COLO668 (cell line): Measurements from ENCODE around the gene EDC3.

Experiments used
- DNase-seq: peaks from one replicate; lab custom pipeline; 2025; ENCODE audit not compliant: unreplicated experiment; lab: John Stamatoyannopoulos, UW

EDC3 gene

DNA sequence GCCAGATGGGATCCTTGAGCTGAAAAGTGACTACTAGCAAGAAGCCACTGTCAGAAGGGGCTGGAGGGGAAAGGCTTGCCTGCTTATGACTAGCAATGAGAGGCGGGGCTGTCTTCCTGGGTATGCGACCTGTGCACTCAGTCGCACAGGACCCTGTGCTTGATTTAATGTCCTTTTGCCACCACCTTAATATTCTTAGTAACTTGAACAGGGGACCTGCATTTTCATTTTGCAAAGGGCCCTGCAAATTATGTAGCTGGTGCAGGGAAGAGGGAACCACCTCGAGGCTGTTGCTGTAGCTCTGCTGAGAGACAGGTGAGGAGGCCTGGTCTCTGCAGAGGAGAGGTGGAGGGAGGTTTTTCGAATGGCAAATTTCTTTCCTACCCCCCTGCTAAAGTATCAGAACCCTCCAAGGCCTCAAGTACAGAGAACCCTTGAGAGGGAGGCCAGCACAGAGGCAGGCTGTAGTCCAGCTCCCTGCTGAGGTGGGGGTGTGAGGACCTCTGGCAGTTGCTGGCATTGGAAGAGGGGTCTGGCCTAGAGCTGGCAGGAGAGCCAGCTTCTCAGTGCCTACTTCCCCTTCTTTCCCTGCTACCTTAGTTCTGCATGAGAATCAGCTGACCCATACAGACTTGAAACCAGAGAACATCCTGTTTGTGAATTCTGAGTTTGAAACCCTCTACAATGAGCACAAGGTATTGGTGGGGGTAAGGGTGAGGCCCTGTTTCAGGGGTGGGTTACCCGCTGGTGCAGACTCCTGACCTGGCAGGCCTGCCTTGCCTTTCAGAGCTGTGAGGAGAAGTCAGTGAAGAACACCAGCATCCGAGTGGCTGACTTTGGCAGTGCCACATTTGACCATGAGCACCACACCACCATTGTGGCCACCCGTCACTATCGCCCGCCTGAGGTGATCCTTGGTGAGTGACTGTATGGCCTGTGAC lies 68.8 kb downstream of the EDC3 start:
- no peak for DNase-seq

DNA sequence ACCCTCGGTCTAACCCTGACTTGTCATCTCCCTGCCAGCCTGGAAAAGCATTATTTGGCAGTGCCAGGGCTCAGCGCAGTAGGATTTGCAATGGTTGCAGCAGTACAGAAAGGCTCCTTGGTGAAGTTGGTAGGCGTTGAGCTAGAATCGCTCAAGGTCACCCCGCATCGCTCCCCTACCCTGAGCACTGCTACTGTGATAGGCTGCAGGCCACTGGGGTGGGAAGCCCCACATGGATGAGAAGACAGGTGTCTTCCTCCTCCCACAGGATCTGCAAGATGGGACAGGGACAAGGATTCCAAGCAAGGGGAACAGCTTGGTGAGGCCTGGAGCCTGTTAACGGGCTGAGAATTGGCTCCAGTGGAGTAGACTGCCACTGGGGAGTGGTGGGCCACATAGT lies 69.5 kb downstream of the EDC3 start:
- no peak for DNase-seq

DNA sequence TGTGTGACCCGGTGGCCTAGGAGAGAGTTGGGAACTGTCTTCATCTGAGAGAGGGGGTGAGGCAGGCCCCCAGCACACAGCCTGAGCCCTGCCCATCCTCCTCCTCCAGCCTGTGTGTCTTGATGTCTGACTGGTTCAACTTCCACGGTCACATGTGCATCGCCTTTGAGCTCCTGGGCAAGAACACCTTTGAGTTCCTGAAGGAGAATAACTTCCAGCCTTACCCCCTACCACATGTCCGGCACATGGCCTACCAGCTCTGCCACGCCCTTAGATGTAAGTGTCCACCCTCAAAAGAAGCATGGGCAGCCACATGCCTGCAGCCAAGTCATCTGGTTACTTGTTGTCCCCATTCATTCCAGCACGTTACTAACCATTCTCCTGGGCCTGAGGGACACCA lies 70.1 kb downstream of the EDC3 start:
- DNase-seq, result no peak

DNA sequence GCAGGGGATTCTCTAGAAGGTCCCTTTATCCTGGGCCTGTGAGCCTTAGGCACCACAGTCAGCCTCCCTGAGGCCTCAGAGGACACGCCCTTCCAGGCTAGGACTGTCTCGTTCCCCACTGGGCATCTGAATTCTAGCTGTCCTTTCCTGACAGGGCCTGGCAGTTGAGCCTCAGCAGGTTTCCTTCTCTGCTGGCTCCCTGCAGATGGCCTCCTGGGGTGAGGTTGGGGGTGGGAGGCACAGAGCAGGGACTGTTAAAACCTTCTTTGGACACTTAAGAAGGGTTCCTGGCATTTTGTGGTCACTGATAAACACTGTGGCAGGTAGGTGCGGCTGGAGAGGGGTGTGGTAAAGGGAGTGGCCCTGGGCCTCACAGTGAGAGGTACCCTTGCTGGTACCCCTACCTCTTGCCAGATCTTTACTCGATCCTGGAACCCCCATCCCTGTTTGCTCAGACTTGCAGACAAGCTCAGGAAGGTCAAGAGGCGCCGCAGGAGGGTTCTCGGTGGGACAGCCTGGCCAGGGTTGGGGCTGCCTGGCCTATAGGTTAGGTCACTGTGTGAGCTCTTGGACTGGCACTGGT lies 71.7 kb downstream of the EDC3 start:
- DNase-seq, result no peak

DNA sequence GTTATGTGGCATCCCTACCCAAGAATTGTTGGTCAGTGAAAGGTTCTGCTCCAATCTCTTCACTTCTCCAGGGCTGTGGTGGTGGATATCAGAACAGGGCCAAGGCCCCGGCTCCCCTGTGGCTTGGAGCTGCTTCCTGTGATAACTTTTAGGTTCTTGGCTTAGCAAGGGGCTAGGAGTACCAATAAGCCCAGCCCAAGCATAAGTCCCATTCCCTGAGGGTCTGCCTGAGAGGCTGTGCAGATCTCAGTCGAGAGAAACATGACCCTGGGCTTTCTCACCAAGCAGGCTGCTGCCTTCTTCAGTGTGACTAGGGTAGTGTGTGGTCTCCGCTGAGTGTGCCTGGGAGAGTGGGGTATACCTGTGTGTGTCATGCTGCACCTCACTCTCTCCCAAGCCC lies 73.1 kb downstream of the EDC3 start:
- no peak for DNase-seq

DNA sequence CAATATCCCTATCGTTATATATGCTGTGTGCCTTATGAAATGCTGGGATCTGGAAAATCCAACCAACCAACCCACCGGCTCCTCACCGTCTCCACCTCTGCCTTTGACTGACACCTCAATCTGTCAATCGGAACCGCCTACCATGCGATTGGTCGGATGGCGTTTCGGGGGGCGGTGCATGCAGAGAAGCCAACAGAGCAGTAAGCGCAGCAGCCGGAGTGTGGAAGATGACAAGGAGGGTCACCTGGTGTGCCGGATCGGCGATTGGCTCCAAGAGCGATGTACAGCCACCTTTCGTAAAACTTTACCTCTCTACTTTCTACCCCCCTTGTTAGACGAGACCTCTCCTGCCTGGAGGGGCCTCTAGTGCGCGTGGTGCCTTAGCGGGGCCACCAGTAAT lies 73.9 kb downstream of the EDC3 start:
- DNase-seq, result no peak

DNA sequence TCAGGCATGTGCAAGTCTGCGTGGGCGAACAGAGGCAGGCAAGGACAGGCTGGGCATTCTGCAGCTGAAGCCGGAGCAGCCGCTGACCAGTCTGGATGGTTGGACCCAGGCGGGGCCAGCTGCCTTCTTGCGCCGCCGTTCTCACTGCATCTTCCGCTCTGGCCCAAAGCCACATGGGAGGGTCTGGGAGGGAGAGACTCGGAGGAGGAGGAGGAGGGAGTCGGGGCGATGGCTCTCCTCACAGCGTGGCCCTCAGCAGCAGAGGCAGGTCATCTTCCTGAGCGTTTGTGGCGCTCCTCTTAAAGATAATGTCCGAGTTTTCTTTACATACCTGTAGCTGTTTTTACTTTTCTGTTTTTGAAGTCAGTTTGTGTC lies 74.3 kb downstream of the EDC3 start:
- no peak for DNase-seq

DNA sequence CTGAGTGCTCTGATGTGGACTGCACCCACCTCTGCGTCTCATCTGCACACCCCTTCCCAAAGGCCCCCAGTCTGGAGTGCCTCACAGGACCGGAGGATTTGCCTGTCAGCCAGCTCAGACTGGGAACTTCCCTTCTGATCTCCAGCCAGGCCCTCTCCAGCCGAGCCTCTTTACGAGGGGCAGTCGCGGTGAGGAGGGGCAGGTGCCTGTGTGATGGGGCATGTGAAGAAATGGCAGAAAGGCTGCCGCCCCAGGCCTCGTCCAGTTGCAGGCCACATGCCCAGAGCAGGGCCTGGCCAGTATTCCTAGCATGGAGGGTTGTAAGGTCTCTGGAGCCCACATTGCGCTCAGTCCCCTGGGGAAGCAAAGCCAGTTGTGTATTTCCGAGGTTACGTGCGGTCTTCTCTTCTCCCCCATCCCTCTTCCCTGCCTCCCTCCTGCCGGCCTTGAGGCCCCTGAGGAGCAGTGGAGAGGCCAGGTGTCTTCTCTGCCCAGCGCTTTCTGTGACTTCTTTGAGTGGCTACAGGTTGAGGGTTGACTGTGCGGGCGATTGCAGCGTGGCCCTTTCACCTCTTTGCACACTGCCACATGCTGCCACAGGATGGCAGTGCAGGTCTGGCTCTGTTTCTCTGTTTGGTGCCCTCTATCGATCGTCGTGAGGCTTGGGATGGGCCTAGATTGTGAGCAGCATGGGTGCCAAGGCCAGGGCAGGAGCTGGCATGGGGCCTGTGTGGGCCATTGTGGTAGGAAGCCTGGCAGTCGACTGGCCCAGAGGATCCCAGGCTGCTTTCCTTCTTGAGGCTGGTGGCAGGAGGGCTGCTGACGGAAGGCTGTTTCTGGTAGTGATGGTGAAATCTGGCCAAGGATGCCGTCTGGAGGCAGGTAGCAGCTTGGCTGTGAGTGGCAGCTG lies 74.9 kb downstream of the EDC3 start:
- peak; percentile 61 for DNase-seq

DNA sequence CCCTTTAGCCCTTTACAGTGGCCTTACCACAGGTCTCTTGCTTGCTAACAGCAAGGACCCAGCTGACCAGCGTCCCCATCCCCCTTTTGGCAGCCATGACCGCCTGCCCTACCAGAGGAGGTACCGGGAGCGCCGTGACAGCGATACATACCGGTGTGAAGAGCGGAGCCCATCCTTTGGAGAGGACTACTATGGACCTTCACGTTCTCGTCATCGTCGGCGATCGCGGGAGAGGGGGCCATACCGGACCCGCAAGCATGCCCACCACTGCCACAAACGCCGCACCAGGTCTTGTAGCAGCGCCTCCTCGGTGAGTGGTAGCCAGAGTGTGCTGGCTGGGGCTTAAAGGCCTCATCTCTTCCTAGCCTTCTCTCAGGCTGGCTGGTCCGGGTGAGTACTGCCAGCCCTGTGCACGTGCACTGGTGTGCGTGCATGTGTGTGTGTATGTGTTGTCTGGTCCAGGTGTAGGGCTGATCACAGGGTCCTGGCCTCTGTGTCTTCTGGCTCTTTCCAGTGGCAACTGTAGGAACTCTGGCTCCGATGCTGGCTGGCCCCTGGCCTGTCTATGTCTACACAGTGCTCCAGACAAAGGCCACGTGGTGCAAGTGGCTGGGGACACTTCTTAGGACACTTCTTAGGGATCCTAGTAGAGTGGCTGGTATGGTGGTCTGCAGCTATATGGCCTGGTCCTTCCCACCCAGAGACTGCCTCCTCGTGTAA lies 75.7 kb downstream of the EDC3 start:
- no peak for DNase-seq

DNA sequence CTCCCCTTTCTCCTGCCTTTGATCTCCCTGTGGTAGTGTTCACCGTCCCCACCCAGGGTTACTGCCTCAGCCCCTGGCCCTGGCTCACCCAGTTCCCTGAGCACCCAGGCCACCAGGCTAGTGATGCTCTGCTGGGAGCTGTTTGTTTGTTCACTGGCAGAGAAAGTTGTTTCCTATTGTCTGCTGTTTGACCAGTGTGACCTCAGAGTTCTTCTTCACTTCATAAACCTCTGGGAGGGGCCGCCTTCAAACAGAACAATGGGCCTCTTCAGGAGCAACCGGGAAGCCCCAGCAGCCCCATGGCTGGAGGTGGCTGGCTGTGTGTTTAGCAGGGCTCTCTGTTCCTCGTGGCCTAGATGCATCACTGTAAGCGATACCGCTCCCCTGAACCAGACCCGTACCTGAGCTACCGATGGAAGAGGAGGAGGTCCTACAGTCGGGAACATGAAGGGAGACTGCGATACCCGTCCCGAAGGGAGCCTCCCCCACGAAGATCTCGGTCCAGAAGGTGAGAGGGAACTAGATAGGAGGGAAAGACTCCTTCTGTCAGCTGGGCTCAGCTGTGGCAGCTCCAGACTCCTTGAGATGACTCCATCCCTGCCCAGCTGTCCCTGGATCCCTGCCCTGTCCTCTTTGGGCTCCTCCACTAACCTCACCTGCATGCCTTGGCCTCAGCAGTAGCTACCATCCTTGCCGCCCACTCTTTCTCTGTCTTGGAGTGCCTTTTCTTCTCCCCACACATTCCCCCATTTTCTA lies 76.8 kb downstream of the EDC3 start:
- peak; percentile 40 for DNase-seq

DNA sequence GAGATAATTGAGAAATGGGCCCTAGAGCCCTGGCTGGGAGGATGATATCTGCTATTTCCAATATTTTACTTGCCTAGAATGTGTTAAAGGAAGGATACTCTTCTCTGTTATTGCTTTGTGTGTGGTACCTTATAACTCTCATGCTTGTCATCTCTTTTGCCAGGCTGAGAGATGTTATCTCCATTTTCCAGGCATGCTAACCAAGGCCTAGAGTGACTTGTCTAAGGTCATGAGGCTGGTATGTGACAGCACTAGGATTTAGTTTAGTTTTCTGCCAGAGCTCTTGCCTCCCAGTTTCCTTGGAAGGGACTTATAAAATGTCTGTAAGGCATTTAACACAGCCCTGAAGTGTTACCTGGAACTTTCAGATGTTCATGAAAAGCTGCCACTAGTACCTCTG lies 78.8 kb downstream of the EDC3 start:
- no peak for DNase-seq

DNA sequence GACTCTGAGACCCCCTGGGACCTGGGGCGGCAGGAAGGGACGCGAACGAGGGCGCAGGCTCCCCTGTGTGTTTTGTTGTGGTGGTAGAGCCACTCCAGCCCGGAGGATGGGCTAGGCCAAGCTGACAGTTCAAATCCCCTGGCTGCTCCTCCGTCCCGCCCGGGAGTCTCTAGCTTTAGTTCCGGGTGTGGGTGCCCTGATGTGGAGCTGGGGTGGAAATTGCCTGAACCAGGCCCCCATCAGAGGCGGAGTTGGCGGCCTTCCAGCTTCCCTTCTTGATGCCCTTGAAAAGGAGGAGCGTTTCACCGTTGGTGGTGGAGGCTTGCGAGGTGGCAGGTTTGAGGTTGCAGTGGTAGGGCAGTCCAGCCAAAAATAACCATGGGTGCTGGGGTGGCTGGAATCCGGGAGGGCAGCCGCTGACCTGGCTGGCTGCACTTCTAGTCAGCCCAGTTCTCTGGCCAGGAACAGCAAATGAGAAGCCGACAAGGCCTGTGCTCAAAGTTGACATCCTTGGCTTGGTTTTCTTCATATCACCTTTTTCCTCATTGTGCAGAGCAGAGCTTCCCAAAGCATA lies 79.4 kb downstream of the EDC3 start:
- peak; percentile 73 for DNase-seq

DNA sequence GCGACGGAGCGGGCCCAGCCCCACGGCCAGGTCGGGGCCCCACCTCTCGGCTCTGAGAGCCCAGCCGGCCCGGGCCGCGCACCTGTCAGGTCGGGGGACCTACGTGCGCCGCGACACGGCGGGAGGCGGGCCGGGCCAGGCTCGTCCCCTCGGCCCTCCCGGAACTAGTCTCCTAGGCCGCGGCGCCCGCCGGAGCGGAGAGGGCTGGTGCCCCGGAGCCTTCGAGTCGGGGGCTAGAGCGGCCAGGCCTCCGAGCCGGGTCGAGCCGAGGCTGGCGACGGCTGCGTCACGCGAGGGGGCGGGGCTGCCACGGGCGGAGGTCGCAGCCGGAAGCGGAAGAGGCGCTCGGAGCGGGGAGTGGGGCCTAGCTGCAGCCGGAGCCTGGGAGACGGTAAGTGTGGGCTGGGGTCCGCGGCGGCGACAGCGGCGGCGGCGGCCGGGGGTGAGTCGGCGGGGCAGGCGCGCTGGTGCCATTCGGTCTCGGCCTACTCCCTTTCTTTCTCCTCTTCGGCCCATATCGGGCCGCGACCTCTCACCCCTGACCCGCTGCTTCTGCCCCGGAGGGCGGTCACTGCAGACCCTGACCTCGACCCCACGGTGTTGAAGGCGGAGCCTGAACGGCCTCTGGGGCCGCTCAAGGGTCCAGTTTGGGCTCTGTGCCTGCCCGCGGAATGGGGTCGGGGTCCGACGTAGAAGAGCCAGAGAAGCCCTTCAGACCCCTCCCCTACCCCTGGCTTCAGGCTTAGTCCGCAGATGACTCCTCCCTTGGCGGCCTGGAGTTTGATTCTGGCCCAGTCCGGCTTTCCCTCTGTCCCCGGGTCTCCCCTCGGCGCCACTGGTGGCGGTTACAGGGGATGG lies 80.1 kb downstream of the EDC3 start, which contains the start of gene CLK3:
Gene CLK3, plus strand, starts transcription at position 329 of the 858 bp plus-strand sequence. CDS start 3,361 bp downstream, outside the sequence.
- DNase-seq, result peak; percentile 98

DNA sequence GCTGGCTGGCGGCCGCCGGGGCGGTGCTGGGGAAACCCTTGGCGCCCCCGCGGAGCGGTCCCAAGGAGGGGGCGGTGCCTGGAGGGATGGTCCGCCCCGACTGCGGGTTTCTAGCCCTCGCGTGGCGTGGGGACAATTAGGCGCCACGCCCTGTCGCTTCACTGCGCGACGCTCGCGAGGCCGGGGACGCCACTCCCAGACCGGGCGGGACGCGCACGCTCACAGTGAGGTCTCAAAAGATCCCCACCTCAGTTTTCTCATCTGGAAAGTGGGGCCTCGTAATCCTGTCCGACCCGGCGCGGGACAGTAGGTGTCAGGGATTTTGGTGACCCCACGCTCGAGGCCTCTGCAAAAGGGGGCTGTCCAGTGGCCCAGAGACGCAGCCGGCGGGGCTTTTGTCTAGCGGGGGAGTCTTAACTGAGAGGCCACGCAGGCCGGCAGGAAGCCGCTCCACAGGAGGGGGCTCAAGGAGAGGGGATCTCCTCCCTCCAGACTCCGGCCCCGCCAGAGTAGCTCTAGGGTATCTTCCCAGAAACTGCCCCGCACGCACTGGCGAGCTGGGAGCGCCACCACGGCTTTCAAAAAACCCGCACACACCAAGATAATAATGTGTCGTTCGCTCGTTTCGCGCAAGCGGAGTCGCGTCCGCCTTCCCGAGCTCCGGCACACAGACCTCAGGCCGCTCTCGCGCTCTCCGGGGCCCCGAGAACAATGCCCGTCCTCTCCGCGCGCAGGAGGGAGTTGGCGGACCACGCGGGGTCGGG lies 80.9 kb downstream of the EDC3 start:
- DNase-seq, result peak; percentile 76

DNA sequence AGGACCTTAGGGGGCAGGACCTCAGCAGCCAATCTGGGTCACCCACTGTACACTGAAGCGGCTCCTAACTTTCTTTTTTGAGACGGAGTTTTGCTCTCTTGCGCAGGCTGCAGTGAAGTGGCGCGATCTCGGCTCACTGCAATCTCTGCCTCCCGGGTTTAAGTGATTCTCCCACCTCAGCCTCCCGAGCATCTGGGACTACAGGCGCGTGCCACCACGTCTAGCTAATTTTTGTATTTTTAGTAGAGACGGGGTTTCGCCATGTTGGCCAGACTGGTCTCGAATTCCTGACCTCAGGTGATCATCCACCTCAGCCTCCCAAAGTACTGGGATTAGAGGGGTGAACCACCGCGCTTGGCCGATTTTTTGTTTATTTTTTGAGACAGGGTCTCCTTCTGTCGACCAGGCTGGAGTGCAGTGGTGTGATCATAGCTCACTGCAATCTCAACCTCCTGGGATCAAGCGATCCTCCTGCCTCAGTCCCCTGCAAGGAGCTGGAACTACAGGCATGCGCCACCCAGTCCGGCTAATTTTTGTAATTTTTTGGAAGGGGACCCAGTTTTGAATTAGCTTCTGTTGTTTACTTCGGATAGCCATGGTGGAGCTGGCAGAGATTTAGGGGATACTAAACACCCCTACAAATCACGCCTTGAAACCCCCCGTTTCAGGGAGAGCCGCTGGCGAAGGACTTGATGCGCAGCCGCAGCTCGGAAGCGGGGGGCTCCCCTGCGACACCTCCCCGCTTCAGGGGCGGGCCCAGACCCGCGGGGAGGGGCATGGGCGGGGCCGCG lies 81.7 kb downstream of the EDC3 start:
- DNase-seq, result no peak

DNA sequence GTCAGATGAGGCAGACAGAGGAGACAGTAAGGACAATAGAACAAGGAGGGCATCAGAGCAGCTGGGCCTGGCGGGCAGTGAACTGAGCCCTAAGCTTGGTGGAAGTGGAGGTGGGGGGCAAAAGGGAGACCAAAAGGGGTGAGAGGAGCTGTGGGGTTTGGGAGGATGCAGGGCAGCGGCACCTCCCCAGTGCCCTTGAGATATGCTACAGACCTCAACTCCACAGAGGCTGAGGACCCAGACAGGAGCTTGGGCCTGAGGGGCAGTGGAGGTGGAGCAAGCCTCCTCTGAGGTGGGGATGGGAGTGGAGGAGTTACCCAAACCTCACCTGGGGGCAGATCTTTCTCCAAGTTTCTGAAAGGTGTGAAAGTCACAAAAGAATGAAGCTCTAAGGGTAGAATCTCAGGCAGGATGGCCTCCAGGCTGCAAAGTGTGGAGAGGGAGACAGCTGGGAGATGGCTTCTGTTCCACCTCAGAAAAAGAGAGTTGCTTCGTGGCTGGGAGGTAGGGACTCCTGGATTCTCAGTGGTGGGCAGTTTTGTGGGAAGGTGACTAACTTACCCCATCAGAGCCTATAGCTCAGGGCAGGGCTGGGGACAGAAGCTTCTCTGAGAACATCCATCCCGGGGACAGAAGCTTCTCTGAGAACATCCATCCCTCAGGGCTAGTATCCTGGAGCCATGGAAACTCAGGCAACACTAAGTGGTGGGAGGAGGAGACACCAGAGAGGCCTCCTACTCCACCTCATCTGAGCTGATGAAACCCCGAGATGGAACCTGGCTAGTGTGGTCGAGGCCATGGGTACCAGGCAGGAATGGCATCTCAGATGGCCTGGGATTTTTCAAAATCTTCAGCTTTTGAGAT lies 82.5 kb downstream of the EDC3 start:
- DNase-seq, result peak; percentile 6
